GM21526 (cell line): ENCODE measurements around the gene RAN.

ENCODE experiments used
- ATAC-seq: cut with Tn5 transposase; IDR thresholded peaks from one replicate; pipeline ENCODE4 v1.9.1; 2021; ENCODE audit warnings: moderate library complexity; ENCODE audit not compliant: unreplicated experiment, low FRiP score

RAN gene

DNA sequence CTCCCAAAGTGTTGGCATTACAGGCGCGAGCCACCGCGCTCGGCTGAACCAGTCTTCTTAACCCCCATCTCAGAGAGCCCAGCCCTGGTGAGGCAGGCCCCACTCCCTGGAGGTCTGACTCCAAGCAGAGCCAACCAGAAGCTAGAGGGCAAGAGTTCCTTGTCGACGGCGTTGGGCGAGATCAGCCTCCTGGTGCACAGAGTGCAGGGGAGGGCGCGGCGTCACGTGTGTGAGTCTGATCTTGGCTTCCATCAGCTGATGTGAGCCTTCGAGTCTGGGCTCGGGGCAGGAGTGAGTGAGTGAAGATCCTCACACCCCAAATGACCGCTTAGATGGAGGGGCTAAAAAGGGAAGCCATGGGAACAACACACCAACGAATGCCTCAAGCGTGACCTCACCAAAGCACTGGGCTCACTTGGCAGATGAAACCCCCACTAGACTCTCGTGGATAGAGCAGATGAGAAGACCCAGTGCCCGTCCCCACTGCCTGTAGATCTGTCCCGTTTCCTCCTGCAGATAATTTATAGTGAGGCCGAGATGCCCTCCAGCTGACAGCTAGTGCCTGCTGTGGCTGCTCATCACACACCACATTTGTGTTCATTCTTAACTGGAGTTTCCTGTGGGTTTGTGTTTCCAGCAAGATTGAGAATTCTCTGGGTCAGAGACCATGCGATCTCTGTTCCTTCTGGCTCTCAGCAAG lies 53.2 kb downstream of the RAN start:
- ATAC-seq = no peak

DNA sequence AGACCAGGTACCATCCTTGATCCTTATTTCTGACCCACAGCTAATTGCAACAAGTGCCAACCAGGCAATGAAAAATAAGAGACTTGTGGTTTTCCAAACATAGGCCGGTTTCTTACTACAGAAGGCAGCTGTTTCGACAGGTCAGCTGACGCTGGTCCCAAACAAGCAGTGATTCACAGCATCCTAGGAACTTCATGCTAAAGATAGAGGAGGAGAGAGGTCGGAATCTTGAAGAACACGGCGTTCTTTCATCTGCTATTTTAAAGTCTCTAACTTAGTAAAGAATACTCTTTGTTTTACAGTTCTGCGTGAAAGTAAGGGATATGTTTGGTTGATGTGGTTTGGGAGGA lies 53.8 kb downstream of the RAN start:
- no peak for ATAC-seq
